ENCODE measurements around the gene GUCA1A.
"Not testable (repeated sequence)": the region's sequence is repeated elsewhere in the genome, so short reads cannot be mapped to it uniquely, and the experiment has no call there.

GUCA1A gene

DNA sequence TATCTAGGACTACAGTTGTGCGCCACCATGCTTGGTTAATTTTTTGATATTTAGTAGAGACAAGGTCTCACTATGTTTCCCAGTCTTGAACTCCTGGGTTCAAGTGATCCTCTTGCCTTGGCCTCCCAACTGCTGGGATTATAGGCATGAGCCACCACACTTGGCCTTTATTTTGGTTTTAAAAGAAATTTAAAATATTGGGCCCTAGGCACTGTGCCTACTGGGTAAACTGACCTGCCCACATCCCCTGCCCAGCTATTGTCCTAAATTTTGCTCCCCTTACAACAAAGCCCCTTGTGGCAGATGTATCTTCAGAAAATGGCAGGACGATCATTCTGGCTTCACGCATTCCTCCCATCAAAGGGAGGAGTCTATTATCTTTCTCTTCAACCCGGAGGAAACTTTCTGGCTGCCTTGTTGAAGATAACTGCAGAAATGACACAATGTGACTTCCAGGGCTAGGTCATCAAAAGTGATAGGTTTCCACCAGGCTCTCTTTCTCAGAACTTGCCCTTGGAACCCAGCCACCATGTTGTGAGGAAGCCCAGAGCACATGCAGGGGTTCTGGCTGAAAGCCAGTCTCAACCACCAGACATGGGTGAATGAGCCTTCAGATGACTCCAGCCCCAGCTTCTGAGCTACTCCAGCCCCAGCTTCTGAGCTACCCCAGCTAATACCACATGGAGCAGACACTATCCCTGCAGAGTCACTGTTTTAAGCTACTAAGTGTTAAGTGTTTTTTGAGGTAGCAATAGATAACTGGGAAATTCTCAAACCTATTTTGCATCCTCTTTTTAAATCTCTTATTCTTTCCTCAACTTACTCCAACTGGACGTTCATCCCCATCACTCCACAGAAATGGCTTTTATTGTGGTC lies 26.2 kb downstream of the GUCA1A start:
- no peak for TF ChIP-seq CTCF (IDR thresholded peaks at IDR 0.05; ENCODE audit: control extremely low read depth, extremely low read depth, low read depth, missing control alignments)
- ChIA-PET CTCF (interaction anchor here (1.4 to 1.5 kb wide), 2 partner anchors 15 to 348 kb away, joined by 3 to 6 read pairs; no protein-coding TSS in a partner anchor), POLR2A (no interaction called here)
- no peak for DNase-seq (ENCODE audit: extremely low spot score)

GRCh38 chr6:42200035-42200434 lies 26.9 kb downstream of the GUCA1A start:
- POLR2A ChIA-PET, result no interaction called here
- TF ChIP-seq CTCF (IDR thresholded peaks at IDR 0.05; ENCODE audit: control extremely low read depth, extremely low read depth, low read depth, missing control alignments), result no peak
- CTCF ChIA-PET, result interaction anchor here (1.0 to 1.5 kb wide), 4 partner anchors 12 to 348 kb away, joined by 3 to 6 read pairs (median 3); no protein-coding TSS in a partner anchor
- DNase-seq (ENCODE audit: extremely low spot score), result no peak

GRCh38 chr6:42201382-42201781 lies 28.2 kb downstream of the GUCA1A start:
- no peak for TF ChIP-seq CTCF (IDR thresholded peaks at IDR 0.05; ENCODE audit: control extremely low read depth, extremely low read depth, low read depth, missing control alignments)
- DNase-seq (ENCODE audit: extremely low spot score), result no peak
- CTCF ChIA-PET, result interaction anchor here (1.0 kb wide), 1 partner anchor 9 kb away, joined by 3 read pairs; no protein-coding TSS in a partner anchor
- POLR2A ChIA-PET, result no interaction called here

- POLR2A ChIA-PET; DNase-seq (ENCODE audit: extremely low spot score): not testable (repeated sequence)
- CTCF ChIA-PET, result interaction anchor here (1.0 to 2.1 kb wide), 3 partner anchors 10 to 12 kb away, joined by 3 to 13 read pairs (median 3); no protein-coding TSS in a partner anchor
Observed at GRCh38 chr6:42202131-42202915, 29.2 kb downstream of the GUCA1A start.

DNA sequence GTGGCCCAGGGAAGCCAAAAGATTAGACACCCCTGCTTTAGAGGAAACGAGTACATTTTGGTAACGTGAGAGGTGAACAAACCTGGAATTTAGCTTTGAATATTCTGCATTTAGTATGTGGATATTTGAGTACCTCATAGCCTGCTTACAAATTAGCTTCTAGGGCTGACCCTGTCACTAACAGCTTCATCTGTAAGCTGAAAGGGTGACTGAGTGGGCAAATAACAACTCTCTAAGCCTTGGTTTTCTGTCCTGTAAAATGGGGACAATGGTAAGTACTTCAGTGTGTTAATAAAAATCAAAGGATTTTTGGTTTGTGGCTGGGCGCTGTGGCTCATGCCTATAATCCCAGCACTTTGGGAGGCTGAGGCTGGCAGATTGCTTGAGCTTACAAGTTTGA lies 30.0 kb downstream of the GUCA1A start:
- ChIA-PET POLR2A (no interaction called here), CTCF (interaction anchor here (1.2 to 2.1 kb wide), 2 partner anchors 9 to 11 kb away, joined by 3 to 13 read pairs; no protein-coding TSS in a partner anchor)
- no peak for TF ChIP-seq CTCF (IDR thresholded peaks at IDR 0.05; ENCODE audit: control extremely low read depth, extremely low read depth, low read depth, missing control alignments)
- DNase-seq (ENCODE audit: extremely low spot score), result no peak

DNA sequence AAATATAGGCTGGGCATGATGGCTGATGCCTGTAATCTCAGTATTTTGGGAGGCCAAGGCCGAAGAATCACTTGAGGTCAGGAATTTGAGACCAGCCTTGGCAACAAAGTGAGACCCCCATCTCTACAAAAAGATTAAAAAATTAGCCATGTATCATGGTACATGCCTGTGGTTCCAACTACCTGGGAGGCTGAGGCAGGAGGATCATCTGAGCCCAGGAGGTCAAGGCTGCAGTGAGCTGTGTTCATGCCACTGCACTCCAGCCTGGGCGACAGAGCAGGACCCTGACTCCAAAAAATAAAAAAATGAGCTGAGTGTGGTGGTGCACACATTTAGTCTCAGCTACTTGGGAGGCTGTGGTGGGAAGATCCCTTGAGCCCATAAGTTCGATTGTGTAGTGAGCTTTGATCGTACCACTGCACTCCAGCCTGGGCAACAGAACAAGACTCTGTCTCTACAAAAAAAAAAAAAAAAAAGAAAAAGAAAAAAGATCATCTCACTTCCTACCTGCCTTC lies 31.7 kb downstream of the GUCA1A start:
- ChIA-PET CTCF (interaction anchor here (1.7 kb wide), 1 partner anchor 10 kb away, joined by 5 read pairs; no protein-coding TSS in a partner anchor), POLR2A (no interaction called here)
- TF ChIP-seq CTCF (IDR thresholded peaks at IDR 0.05; ENCODE audit: control extremely low read depth, extremely low read depth, low read depth, missing control alignments), result no peak
- DNase-seq (ENCODE audit: extremely low spot score), result no peak

GRCh38 chr6:42207559-42207958 lies 34.4 kb downstream of the GUCA1A start:
- POLR2A ChIA-PET; CTCF ChIA-PET; DNase-seq (ENCODE audit: extremely low spot score): not testable (repeated sequence)

Data from GM10248 (cell line).